Measurements from ENCODE around the gene PSMA7.

Gene PSMA7

GRCh38 chr20:62137478-62138203, 5.6 kb downstream of the PSMA7 start:
- no peak for DNase-seq (ENCODE audit: low read depth in 4 of 4, low spot score in 1 of 4)

- DNase-seq (ENCODE audit: low read depth in 4 of 4, low spot score in 1 of 4): no peak
These were observed 6.2 kb downstream of the PSMA7 start for GRCh38 chr20:62137092-62137384.

GRCh38 chr20:62136283-62137091, 6.7 kb downstream of the PSMA7 start:
- peak in 1 of 4 experiments; percentile 42 for DNase-seq (ENCODE audit: low read depth in 4 of 4, low spot score in 1 of 4)

- DNase-seq (ENCODE audit: low read depth in 4 of 4, low spot score in 1 of 4): no peak
These were observed 7.5 kb downstream of the PSMA7 start for GRCh38 chr20:62135573-62136266.

- DNase-seq (ENCODE audit: low read depth in 4 of 4, low spot score in 1 of 4): no peak
These were observed 8.4 kb downstream of the PSMA7 start for GRCh38 chr20:62134735-62135231.

DNA sequence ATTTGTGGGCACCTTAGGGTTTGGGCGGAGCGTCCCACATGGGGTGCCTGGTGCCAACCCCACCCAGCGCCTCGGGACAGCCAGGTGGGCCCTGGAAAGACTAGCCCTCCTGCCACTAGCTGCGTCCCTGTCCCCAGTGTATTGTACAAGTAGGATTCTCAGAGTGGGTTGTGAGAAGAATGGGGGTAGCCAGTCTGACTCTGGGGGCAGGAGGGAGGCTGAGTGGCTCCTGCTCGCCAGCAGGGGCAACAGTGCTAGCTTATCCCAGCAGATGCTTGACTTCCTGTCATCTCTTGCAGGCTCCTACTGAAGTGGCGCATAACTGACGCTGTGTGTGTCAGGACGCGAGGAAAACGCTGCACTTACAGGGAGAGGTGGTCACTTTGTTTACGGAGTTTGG, 9.3 kb downstream of the PSMA7 start:
- DNase-seq (ENCODE audit: low read depth in 4 of 4, low spot score in 1 of 4): no peak

DNA sequence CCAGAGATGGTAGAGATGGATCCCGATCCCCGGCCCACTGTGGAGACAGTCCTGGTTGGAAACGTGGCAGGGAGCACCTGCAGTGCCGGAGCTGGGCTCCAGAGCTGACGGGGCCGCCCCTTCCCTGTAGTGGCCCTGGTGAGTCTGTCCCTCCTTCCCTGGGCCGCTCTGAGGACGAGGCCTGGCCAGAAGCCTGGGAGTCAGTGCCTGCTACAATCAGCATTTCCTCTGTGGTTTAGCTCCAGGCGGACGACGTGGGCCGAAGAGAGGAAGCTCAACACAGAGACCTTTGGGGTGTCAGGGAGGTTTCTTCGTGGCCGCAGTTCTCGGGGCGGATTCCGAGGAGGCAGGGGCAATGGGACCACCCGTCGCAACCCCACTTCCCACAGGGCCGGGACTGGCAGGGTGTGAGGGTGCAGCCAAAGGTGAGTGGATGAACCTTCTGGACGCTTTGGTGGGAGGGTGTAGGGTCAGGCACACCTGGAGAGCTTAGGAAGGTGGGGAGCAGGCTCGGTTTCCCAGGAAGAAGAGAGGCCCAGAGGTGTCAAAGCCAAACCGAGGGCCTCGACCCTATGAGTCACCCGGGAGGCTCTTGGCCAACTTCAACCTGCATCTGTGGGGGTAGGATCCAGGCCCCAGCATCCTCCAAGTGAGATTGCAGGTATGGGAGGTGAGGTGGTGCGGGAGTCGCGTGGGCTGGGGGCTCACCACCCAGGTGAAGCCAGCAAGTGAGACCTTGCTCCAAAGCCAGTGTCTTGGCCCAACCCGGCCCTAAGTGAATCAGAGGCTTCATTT, 9.9 kb downstream of the PSMA7 start:
- DNase-seq (ENCODE audit: low read depth in 4 of 4, low spot score in 1 of 4): no peak

- no peak for DNase-seq (ENCODE audit: low read depth in 4 of 4, low spot score in 1 of 4)
These were observed 10.8 kb downstream of the PSMA7 start for GRCh38 chr20:62132421-62132820.

DNA sequence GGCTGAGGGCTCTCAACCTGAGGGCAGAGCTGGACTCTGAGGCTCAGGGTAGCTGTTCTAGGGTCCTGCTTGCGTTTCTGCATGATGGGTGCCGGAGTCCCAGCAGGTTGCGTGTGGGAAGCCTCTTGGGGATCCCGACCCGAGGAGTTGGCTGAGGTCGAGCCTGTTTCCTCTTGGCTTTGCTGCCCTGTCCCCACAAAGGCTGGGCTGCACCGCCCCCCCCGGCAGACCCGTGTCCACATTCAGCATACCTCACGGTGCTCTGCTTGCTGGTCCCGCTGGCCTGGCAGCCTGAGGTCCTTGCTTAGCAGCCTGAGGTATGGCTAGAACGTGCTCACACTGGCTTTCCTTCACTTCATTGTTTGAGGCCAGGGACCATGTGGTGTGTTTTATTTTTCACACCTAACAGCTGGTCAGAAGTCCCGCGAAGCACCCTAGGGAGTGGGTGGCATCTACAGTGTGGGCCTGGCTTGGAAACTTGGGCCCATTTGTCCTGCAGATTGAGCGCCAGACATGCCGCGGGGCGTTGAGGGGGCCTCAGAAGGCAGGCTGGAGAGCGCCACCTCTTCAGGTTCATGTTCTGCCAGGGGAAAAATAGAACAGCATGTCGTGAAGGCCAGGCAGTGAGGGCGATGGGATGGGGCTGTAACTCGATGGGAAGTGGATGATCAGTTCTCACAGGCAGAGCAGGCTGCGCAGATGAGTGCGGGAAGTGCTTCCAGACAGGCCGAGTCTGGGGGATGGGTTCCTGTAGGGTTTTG, 11.5 kb downstream of the PSMA7 start:
- no peak for DNase-seq (ENCODE audit: low read depth in 4 of 4, low spot score in 1 of 4)

GRCh38 chr20:62129731-62130531, 13.3 kb downstream of the PSMA7 start:
- no peak for DNase-seq (ENCODE audit: low read depth in 4 of 4, low spot score in 1 of 4)

GRCh38 chr20:62128502-62128901, 14.7 kb downstream of the PSMA7 start:
- no peak for DNase-seq (ENCODE audit: low read depth in 4 of 4, low spot score in 1 of 4)

GRCh38 chr20:62127799-62128198, 15.4 kb downstream of the PSMA7 start:
- no peak for DNase-seq (ENCODE audit: low read depth in 4 of 4, low spot score in 1 of 4)

DNA sequence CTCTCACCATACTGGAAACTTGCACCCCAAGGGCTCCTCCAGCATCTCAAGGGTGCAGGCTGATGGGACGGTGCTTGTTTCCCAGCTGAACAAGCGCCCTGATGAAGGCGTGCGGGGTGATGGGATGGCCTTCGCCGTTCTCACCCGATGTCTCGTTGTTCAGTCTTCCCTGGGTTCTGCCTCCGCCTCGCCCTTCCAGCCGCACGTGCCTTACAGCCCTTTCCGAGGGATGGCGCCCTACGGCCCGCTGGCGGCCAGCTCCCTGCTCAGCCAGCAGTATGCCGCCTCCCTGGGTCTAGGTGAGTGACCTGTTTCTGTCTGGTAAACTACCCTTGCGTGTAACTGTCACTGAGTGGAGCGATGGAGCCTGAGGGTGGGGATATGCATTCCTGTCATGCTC, 17.1 kb downstream of the PSMA7 start:
- DNase-seq (ENCODE audit: low read depth in 4 of 4, low spot score in 1 of 4): no peak

- DNase-seq (ENCODE audit: low read depth in 4 of 4, low spot score in 1 of 4): no peak
These were observed 19.6 kb downstream of the PSMA7 start for GRCh38 chr20:62123450-62124118.

DNA sequence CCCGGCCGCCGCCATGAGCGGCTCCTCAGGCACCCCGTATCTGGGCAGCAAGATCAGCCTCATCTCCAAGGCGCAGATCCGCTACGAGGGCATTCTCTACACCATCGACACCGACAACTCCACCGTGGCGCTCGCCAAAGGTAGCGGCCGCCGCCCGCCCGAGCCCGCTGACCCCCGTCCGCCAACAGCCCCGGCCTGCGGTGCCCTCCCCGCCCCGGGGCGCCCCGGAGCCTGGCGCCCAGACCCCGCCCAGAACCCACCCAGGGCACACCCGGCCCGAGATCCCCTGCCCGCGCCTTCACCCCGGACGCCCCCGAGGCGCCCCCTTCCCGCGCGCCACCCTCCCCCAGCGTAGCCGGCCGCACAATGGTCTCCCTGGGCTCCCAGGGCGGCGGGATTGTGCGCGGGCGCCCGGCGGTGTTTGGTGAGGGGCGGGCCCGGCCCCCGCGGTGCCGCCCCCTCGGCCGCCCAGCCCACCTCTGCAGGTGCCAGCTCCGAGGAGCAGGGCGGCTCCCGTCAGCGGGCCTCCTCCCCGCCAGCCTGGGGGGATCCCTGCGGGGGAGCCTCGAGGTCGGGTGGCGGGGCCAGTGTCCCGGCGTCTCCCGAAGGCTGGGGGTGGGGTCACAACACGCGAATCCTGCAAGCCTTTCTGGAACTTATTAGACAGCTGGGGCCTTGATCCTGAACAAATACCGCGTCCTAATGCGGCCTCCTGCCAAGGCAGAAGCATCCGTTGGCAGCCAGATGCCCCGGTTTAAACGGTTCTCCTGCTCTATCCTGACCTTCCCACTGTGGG, 20.3 kb downstream of the PSMA7 start:
- no peak for DNase-seq (ENCODE audit: low read depth in 4 of 4, low spot score in 1 of 4)

DNA sequence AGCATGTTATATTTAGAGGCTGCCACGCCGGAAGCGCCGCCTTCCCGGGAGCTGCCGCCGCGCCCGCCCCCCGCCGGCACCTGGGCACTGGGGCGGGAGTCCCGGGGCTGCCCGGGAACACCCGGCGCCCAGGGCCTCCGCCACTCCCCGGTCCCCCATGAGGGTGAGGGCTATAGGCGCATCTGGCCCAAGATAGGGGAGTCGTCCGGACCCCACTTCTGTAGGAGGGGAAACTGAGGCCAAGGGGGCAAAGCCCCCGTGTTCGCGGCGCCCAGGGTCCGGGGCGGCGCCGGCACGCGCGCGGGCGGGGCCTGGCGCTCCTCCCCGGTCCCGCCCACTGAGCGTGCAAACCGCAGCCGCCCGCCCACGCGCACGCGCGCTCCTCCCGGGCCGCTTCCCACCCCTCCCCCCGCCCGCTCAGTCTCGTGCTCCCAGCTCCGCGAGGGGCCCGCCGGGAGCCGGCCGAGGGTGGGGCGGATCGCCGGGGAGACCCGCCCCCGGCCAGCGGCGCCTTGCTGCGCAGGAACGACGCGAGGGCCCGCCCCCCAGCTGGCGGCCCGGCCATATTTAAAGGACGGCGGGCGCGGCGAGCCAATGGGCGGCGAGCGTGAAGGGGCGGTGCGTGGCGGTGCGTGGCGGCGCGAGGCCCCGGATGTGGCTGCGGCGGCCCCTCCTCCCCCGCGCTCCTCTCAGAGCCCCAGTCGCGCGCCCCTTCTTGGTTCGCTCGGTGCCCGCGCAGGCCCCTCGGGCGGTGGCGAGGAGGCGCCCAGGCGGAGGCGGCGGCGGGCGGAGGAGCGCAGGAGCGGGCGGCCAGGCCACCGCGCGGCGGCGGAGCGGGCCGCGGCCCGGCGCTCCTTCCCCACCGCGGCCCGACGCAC, 21.2 kb downstream of the PSMA7 start, which contains the start of gene LSM14B:
LSM14B (plus strand) TSS at position 700 of the 878 bp plus-strand sequence. CDS start 192 bp downstream, outside the sequence.
- peak; percentile 93 to 98 (median 96) for DNase-seq (ENCODE audit: low read depth in 4 of 4, low spot score in 1 of 4)

All from stimulated activated CD4-positive, alpha-beta T cell treated with anti-CD3 and anti-CD28 coated beads, Interleukin-1b, Interleukin-23, amount 100 ng/mL, for 24 hours (primary cell).